K562 (cell line): ENCODE results near the gene FXR1. TPM values are rescaled to one million over a fixed set of nuclear protein-coding genes. Genes with fewer than 3 reads are reported as not detected.

Experiments
- CBX3 ChIP-seq, 2 experiments: IDR thresholded peaks; 1 replicate in 1 of 2; 2 replicates in 1 of 2; pipeline ENCODE4 v1.6.1; 2012; ENCODE audit warnings: inconsistent platforms in 2 of 2, low read length in 2 of 2, borderline replicate concordance in 1 of 2, control low read depth in 1 of 2
- CCNT2 ChIP-seq: IDR thresholded peaks from 2 replicates; pipeline ENCODE4 v1.6.1; 2011; ENCODE audit warnings: borderline replicate concordance, low read depth, mild to moderate bottlenecking, moderate library complexity, mixed read lengths, low read length; ENCODE audit not compliant: insufficient read length; ENCODE audit errors: extremely low read depth
- DMBX1 ChIP-seq: fragments of 250-450 bp; sonication (Bioruptor Pico); IDR thresholded peaks from 2 replicates; pipeline ENCODE4 v1.8.0; 2022; ENCODE audit warnings: inconsistent platforms, mild to moderate bottlenecking, moderate library complexity, borderline replicate concordance
- E2F8 ChIP-seq: fragments of 450-650 bp; IDR thresholded peaks from 2 replicates; pipeline ENCODE4 v1.7.1; 2018; ENCODE audit warnings: mild to moderate bottlenecking, low read depth; ENCODE audit not compliant: partially characterized antibody
- EP400 ChIP-seq: fragments of 450-650 bp; IDR thresholded peaks from 2 replicates; pipeline ENCODE4 v1.6.1; 2017; ENCODE audit warnings: antibody characterized with exemption, mild to moderate bottlenecking, moderate library complexity
- GABPA ChIP-seq: fragments of 200-800 bp; sonication (Bioruptor generic); conservative IDR thresholded peaks from 2 replicates; pipeline ENCODE4 v1.6.1; 2016; ENCODE audit warnings: low read depth, missing genetic modification characterization, missing compliant biosample characterization
- GTF2B ChIP-seq: IDR thresholded peaks from 2 replicates; pipeline ENCODE4 v1.6.1; 2011; ENCODE audit not compliant: insufficient read length; ENCODE audit errors: extremely low read depth
- L3MBTL2 ChIP-seq: fragments of 450-650 bp; IDR thresholded peaks from 2 replicates; pipeline ENCODE4 v1.6.1; 2016; ENCODE audit warnings: mild to moderate bottlenecking, moderate library complexity
- NONO ChIP-seq, 2 experiments: fragments of 200-400 bp in 1 of 2; fragments of 450-650 bp in 1 of 2; formaldehyde crosslinking in 1 of 2; IDR thresholded peaks; 2 replicates each; pipeline ENCODE4 v1.6.1; 2017; ENCODE audit warnings: low read depth in 2 of 2, mild to moderate bottlenecking in 2 of 2, moderate library complexity in 2 of 2, low read length in 1 of 2
- NR4A1 ChIP-seq, 2 experiments: fragments of 250-450 bp in 1 of 2; fragments of 450-650 bp in 1 of 2; sonication (Bioruptor Pico) in 1 of 2; IDR thresholded peaks; 2 replicates each; pipeline versions ENCODE4 v1.4.0 to v1.6.1; 2016 to 2020; ENCODE audit warnings: mild to moderate bottlenecking in 2 of 2, missing compliant biosample characterization in 1 of 2, missing genetic modification characterization in 1 of 2, moderate library complexity in 1 of 2
- POLR2B ChIP-seq: fragments of 450-650 bp; IDR thresholded peaks from 2 replicates; pipeline ENCODE4 v1.6.1; 2018; ENCODE audit warnings: low read depth; ENCODE audit not compliant: partially characterized antibody
- PPARD ChIP-seq: fragments of 250-450 bp; sonication (Bioruptor Pico); IDR thresholded peaks from 2 replicates; pipeline ENCODE4 v1.8.0; 2022; ENCODE audit warnings: inconsistent platforms, mild to moderate bottlenecking, moderate library complexity
- SAFB2 ChIP-seq: fragments of 200-400 bp; formaldehyde crosslinking; IDR thresholded peaks from 2 replicates; pipeline ENCODE4 v1.6.1; 2018; ENCODE audit warnings: borderline replicate concordance, low read length, low read depth, moderate library complexity; ENCODE audit not compliant: severe bottlenecking
- SREBF2 ChIP-seq: sonication (generic); formaldehyde crosslinking; IDR thresholded peaks from 2 replicates; pipeline ENCODE4 v1.4.0; 2020; ENCODE audit warnings: mild to moderate bottlenecking, missing genetic modification reagents
- SRF ChIP-seq, 2 experiments: fragments of 250-450, 450-650 bp in 1 of 2; sonication (Bioruptor Pico) in 1 of 2; sonication (generic) in 1 of 2; formaldehyde crosslinking; IDR thresholded peaks; 2 replicates each; pipeline versions ENCODE4 v1.5.0 to v1.5.1; 2020 to 2022; ENCODE audit warnings: mild to moderate bottlenecking in 1 of 2, missing genetic modification reagents in 1 of 2
- TBL1XR1 ChIP-seq, 2 experiments: IDR thresholded peaks; 2 replicates each; pipeline ENCODE4 v1.6.1; 2012; ENCODE audit warnings: improper control_type of control experiment in 2 of 2, low read length in 2 of 2, mild to moderate bottlenecking in 1 of 2
- TCF3 ChIP-seq: sonication (generic); formaldehyde crosslinking; IDR thresholded peaks from 2 replicates; pipeline ENCODE4 v1.4.0; 2020; ENCODE audit warnings: mild to moderate bottlenecking, missing genetic modification reagents
- TCFL5 ChIP-seq: fragments of 250-450 bp; sonication (Bioruptor Pico); conservative IDR thresholded peaks from 2 replicates; pipeline ENCODE4 v1.6.1; 2021; ENCODE audit warnings: mild to moderate bottlenecking, moderate library complexity, matching md5 sums
- ZBTB5 ChIP-seq: fragments of 450-650 bp; IDR thresholded peaks from 2 replicates; pipeline ENCODE4 v1.6.1; 2017; ENCODE audit warnings: antibody characterized with exemption
- ZKSCAN8 ChIP-seq: fragments of 200-800 bp; sonication (Bioruptor generic); IDR thresholded peaks from 2 replicates; pipeline ENCODE4 v1.6.1; 2016; ENCODE audit warnings: missing genetic modification characterization, missing compliant biosample characterization
- ZNF12 ChIP-seq: sonication (generic); formaldehyde crosslinking; IDR thresholded peaks from 2 replicates; pipeline ENCODE4 v1.4.0; 2020; ENCODE audit warnings: mild to moderate bottlenecking, missing genetic modification reagents
- ZNF695 ChIP-seq: fragments of 450-650 bp; formaldehyde crosslinking; IDR thresholded peaks from 2 replicates; pipeline ENCODE4 v1.4.0; 2020; ENCODE audit warnings: mild to moderate bottlenecking, moderate library complexity
- polyA plus RNA-seq, 8 experiments: library from polyadenylated mRNA; depleted of rRNA in 4 of 8; stranded (reverse) in 5 of 8; unstranded in 3 of 8; fragments of >200 nt; fragmentation: Nextera tagmentation in 2 of 8; fragmentation: Illumina TruSeq in 1 of 8; extraction: Ambion mirVana in 2 of 8; extraction: Trizol in 1 of 8; gene quantifications; 2 replicates each; pipeline versions ENCODE4 v1.2.1 to v1.2.3, GENCODE V29; 2011 to 2014; ENCODE audit warnings: inconsistent platforms in 1 of 8, missing spikeins in 1 of 8
- total RNA-seq, 7 experiments: library from RNA; depleted of rRNA in 6 of 7; stranded (reverse); fragments of >200 nt in 6 of 7; fragmentation: Illumina TruSeq in 2 of 7; extraction: Trizol in 2 of 7; gene quantifications; 2 replicates each; pipeline versions ENCODE4 v1.2.1 to v1.2.3, GENCODE V29; 2011 to 2021; ENCODE audit warnings: low replicate concordance in 1 of 7

Gene FXR1
- total and polyA plus RNA-seq, 9 of the 15 experiments (the other 6 are each of a cell fraction or from before 2014, with no cell fraction given) = 59.4 to 177 (median 136) TPM

GRCh38 chr3:180881065-180881801 is 31.2 kb upstream of the FXR1 start (continued):
- TF ChIP-seq EP400 = peak; percentile 79
- no peak for TF ChIP-seq SAFB2
- no peak for TF ChIP-seq GABPA (tag)
- TF ChIP-seq CCNT2 = no peak
- no peak for TF ChIP-seq ZNF12 (CRISPR knock-in tag)
- peak; percentile 61; the same call in 1 of the 2 replicates for TF ChIP-seq L3MBTL2
- no peak for TF ChIP-seq NONO (IDR thresholded peaks at IDR 0.05; ENCODE audit: low read depth in 2 of 2, low read length in 1 of 2)
- no peak for TF ChIP-seq ZBTB5
- TF ChIP-seq POLR2B = no peak
- TF ChIP-seq ZNF695 = no peak
- TF ChIP-seq ZKSCAN8 (CRISPR knock-in tag) = no peak
- no peak for TF ChIP-seq TCF3 (CRISPR knock-in tag)
- TF ChIP-seq SREBF2 (CRISPR knock-in tag) = no peak
- 0 out of 3 replicates have a peak, but pooled peaks of 1 of the 2 experiments have one; percentile 40 for TF ChIP-seq CBX3 (IDR thresholded peaks at IDR 0.05; ENCODE audit: borderline replicate concordance in 1 of 2, low read length in 2 of 2)
- TF ChIP-seq TBL1XR1 (IDR thresholded peaks at IDR 0.05; ENCODE audit: low read length in 2 of 2) = no peak
- TF ChIP-seq DMBX1 (CRISPR knock-in tag) = no peak
- no peak for TF ChIP-seq NR4A1 (CRISPR knock-in tag; IDR thresholded peaks at IDR 0.05)
- no peak for TF ChIP-seq NR4A1 (tag; IDR thresholded peaks at IDR 0.05)
- TF ChIP-seq GTF2B = no peak
- TF ChIP-seq PPARD (CRISPR knock-in tag) = no peak
- no peak for TF ChIP-seq TCFL5 (CRISPR knock-in tag)
- TF ChIP-seq E2F8 = no peak
- no peak for TF ChIP-seq SRF (CRISPR knock-in tag; IDR thresholded peaks at IDR 0.05)
